GM21526 (cell line): ENCODE results near the gene ITIH3.

Source experiments
- ATAC-seq: cut with Tn5 transposase; IDR thresholded peaks from one replicate; pipeline ENCODE4 v1.9.1; 2021; ENCODE audit warnings: moderate library complexity; ENCODE audit not compliant: unreplicated experiment, low FRiP score

ITIH3 gene

GRCh38 chr3:52819936-52820335, 25.3 kb downstream of the ITIH3 start:
- no peak for ATAC-seq

GRCh38 chr3:52820736-52821135, 26.1 kb downstream of the ITIH3 start:
- ATAC-seq, result no peak

- ATAC-seq, result no peak
Observed at GRCh38 chr3:52822363-52822762, 27.8 kb downstream of the ITIH3 start.

- no peak for ATAC-seq
Observed at GRCh38 chr3:52824037-52824436, 29.4 kb downstream of the ITIH3 start.

- no peak for ATAC-seq
Observed at GRCh38 chr3:52827441-52827840, 32.8 kb downstream of the ITIH3 start.

- ATAC-seq, result no peak
Observed at GRCh38 chr3:52827866-52828376, 33.3 kb downstream of the ITIH3 start.

- no peak for ATAC-seq
Observed at GRCh38 chr3:52829482-52829881, 34.9 kb downstream of the ITIH3 start.

- ATAC-seq, result no peak
Observed at GRCh38 chr3:52829906-52830463, 35.4 kb downstream of the ITIH3 start.

GRCh38 chr3:52830535-52831258, 36.1 kb downstream of the ITIH3 start, which contains the start of gene ITIH4:
Gene ITIH4 (minus strand): TSS chr3:52830672. CDS start chr3:52830642, 30 bp downstream.
- no peak for ATAC-seq

GRCh38 chr3:52831500-52832301, 37.1 kb downstream of the ITIH3 start:
- no peak for ATAC-seq

- ATAC-seq, result no peak
Observed at GRCh38 chr3:52833202-52833601, 38.6 kb downstream of the ITIH3 start.

GRCh38 chr3:52834871-52835501, 40.4 kb downstream of the ITIH3 start, which contains the start of gene MUSTN1:
Gene MUSTN1 (minus strand): TSS chr3:52835019. CDS start chr3:52834948, 71 bp downstream.
- ATAC-seq, result no peak

GRCh38 chr3:52835766-52836470, 41.3 kb downstream of the ITIH3 start:
- no peak for ATAC-seq

GRCh38 chr3:52836471-52836845, 41.9 kb downstream of the ITIH3 start:
- ATAC-seq, result no peak

- ATAC-seq, result no peak
Observed at GRCh38 chr3:52836986-52837385, 42.4 kb downstream of the ITIH3 start.

- ATAC-seq, result no peak
Observed at GRCh38 chr3:52838561-52839267, 44.1 kb downstream of the ITIH3 start.

GRCh38 chr3:52839268-52839575, 44.6 kb downstream of the ITIH3 start:
- ATAC-seq, result no peak

- ATAC-seq, result no peak
Observed at GRCh38 chr3:52839892-52840545, 45.4 kb downstream of the ITIH3 start.
